Natural killer cell treated with Interleukin-12 subunit alpha and Interleukin-12 subunit beta and Interleukin-15 and Interleukin-18, amount 100 ng/mL, for 72 hours (primary cell): ENCODE measurements around the gene STX7. TPM values are rescaled to one million over a fixed set of nuclear protein-coding genes. Genes with fewer than 3 reads are reported as not detected.
"Not testable (repeated sequence)": the region's sequence is repeated elsewhere in the genome, so short reads cannot be mapped to it uniquely, and the experiment has no call there.

ENCODE experiments used
- ATAC-seq, 2 donors: fragments of 150-1000 bp; cut with Tn5 transposase in 1 of 2; sonication (Bioruptor Pico), chemical (Tn5 transposase) in 1 of 2; 2 replicates each; pipeline ENCODE4 v1.10.0; 2021
- DNase-seq: peaks from one replicate; pipeline ENCODE4 v3.0.0; 2022; ENCODE audit warnings: low spot score
- H3K27ac Mint-ChIP-seq, 2 donors: 1 replicate in 1 of 2; 2 replicates in 1 of 2; pipeline ENCODE4 v1.8.0; 2022; ENCODE audit warnings: mixed read lengths in 2 of 2, mild to moderate bottlenecking in 1 of 2, moderate library complexity in 1 of 2
- H3K27me3 Mint-ChIP-seq, 2 donors: 1 replicate in 1 of 2; 2 replicates in 1 of 2; pipeline ENCODE4 v1.8.0; 2022; ENCODE audit warnings: mixed read lengths in 2 of 2
- H3K36me3 Mint-ChIP-seq: one replicate; pipeline ENCODE4 v1.8.0; 2022; ENCODE audit warnings: mixed read lengths
- H3K4me1 Mint-ChIP-seq, 2 donors: 1 replicate in 1 of 2; 2 replicates in 1 of 2; pipeline ENCODE4 v1.8.0; 2022; ENCODE audit warnings: low read depth in 2 of 2, mixed read lengths in 2 of 2, mild to moderate bottlenecking in 1 of 2
- H3K4me3 Mint-ChIP-seq: one replicate; pipeline ENCODE4 v1.8.0; 2022; ENCODE audit warnings: mixed read lengths
- H3K9me3 Mint-ChIP-seq: 2 replicates; pipeline ENCODE4 v1.8.0; 2022; ENCODE audit warnings: mixed read lengths
- total RNA-seq, 2 donors: library from RNA; stranded (reverse); gene quantifications; one replicate each; pipeline ENCODE4 v1.2.3, GENCODE V29; 2022

Gene STX7
- 10 to 100 TPM; 23.8 to 36.2 TPM for total RNA-seq

- peak within 1 kb of the TSS; percentile 93 for H3K4me3 Mint-ChIP-seq
- peak within 1 kb of the TSS; percentile 65 to 85 for H3K27ac Mint-ChIP-seq
- DNase-seq (peak; percentile 91), ATAC-seq (peak; percentile 97 to 98)
- H3K27me3 Mint-ChIP-seq = peaks cover 8 to 16% of the 10 kb centered on the region in 2 donors
- no peaks in the 10 kb centered on the region for H3K9me3 Mint-ChIP-seq
- peaks cover 27 to 30% of the 10 kb centered on the region in 2 donors for H3K4me1 Mint-ChIP-seq
- H3K36me3 Mint-ChIP-seq = no peaks in the 10 kb centered on the region
These were observed at the start of gene STX7 for GRCh38 chr6:132512638-132513632. TSS of gene STX7 (minus strand) at chr6:132513116. CDS start at chr6:132503530, 9,586 bp downstream.

GRCh38 chr6:132560087-132560486 lies 47.2 kb upstream of the STX7 start:
- H3K27ac Mint-ChIP-seq, H3K36me3 Mint-ChIP-seq, DNase-seq, H3K9me3 Mint-ChIP-seq, H3K4me3 Mint-ChIP-seq, ATAC-seq, H3K4me1 Mint-ChIP-seq: not testable (repeated sequence)
- H3K27me3 Mint-ChIP-seq = peaks cover 22 to 38% of the 10 kb centered on the region in 2 donors

GRCh38 chr6:132552372-132552771 lies 39.5 kb upstream of the STX7 start, which contains the start of gene TAAR8:
TSS of gene TAAR8 (plus strand) at chr6:132552672. CDS start at chr6:132552693, 21 bp downstream.
- Mint-ChIP-seq H3K27me3 (peaks cover 23 to 24% of the 10 kb centered on the region in 2 donors), H3K4me1 (no peaks in the 10 kb centered on the region), H3K4me3 (no peak within 1 kb of the TSS), H3K27ac (no peak within 1 kb of the TSS), H3K9me3 (no peaks in the 10 kb centered on the region), H3K36me3 (no peaks in the 10 kb centered on the region)
- ATAC-seq (no peak), DNase-seq (no peak)

- Mint-ChIP-seq H3K4me1 (no peaks in the 10 kb centered on the region), H3K9me3 (no peaks in the 10 kb centered on the region), H3K27ac (no peak overlapping the region), H3K36me3 (no peaks in the 10 kb centered on the region), H3K4me3 (no peak overlapping the region), H3K27me3 (peaks cover 16 to 19% of the 10 kb centered on the region in 2 donors)
- DNase-seq (no peak), ATAC-seq (peak in 1 of 2 donors; percentile 61)
These were observed 38.3 kb upstream of the STX7 start for GRCh38 chr6:132551214-132551613.

GRCh38 chr6:132548746-132549463 lies 36.0 kb upstream of the STX7 start:
- no peaks in the 10 kb centered on the region for H3K9me3 Mint-ChIP-seq
- H3K4me1 Mint-ChIP-seq = no peaks in the 10 kb centered on the region
- no peak for DNase-seq
- H3K27ac Mint-ChIP-seq = no peak overlapping the region
- H3K4me3 Mint-ChIP-seq = no peak overlapping the region
- H3K36me3 Mint-ChIP-seq = no peaks in the 10 kb centered on the region
- ATAC-seq = no peak
- peaks cover 16 to 17% of the 10 kb centered on the region in 2 donors for H3K27me3 Mint-ChIP-seq

GRCh38 chr6:132544826-132545225 lies 31.9 kb upstream of the STX7 start:
- DNase-seq = no peak
- H3K36me3 Mint-ChIP-seq = no peaks in the 10 kb centered on the region
- peaks cover 16 to 19% of the 10 kb centered on the region in 2 donors for H3K27me3 Mint-ChIP-seq
- no peaks in the 10 kb centered on the region for H3K4me1 Mint-ChIP-seq
- H3K4me3 Mint-ChIP-seq = no peak overlapping the region
- H3K27ac Mint-ChIP-seq = no peak overlapping the region
- ATAC-seq = no peak
- H3K9me3 Mint-ChIP-seq = no peaks in the 10 kb centered on the region

GRCh38 chr6:132537977-132538376 lies 25.1 kb upstream of the STX7 start, which contains the start of gene TAAR9:
TSS of gene TAAR9 (plus strand) at chr6:132538277. CDS start at chr6:132538290, 13 bp downstream.
- Mint-ChIP-seq H3K4me1 (no peaks in the 10 kb centered on the region), H3K9me3 (no peaks in the 10 kb centered on the region), H3K27me3 (peaks cover 23 to 32% of the 10 kb centered on the region in 2 donors), H3K4me3 (no peak within 1 kb of the TSS), H3K27ac (no peak within 1 kb of the TSS), H3K36me3 (peaks cover 4% of the 10 kb centered on the region)
- ATAC-seq = no peak
- DNase-seq = no peak

- H3K36me3 Mint-ChIP-seq = peaks cover 4% of the 10 kb centered on the region
- no peak overlapping the region for H3K4me3 Mint-ChIP-seq
- DNase-seq = no peak
- H3K27ac Mint-ChIP-seq = no peak overlapping the region
- H3K27me3 Mint-ChIP-seq = peaks cover 23 to 32% of the 10 kb centered on the region in 2 donors
- ATAC-seq = no peak
- no peaks in the 10 kb centered on the region for H3K9me3 Mint-ChIP-seq
- H3K4me1 Mint-ChIP-seq = no peaks in the 10 kb centered on the region
These were observed 24.2 kb upstream of the STX7 start for GRCh38 chr6:132537145-132537544.

- not testable (repeated sequence) for H3K4me1 Mint-ChIP-seq, H3K4me3 Mint-ChIP-seq, DNase-seq, H3K27ac Mint-ChIP-seq, H3K9me3 Mint-ChIP-seq, H3K36me3 Mint-ChIP-seq, ATAC-seq
- H3K27me3 Mint-ChIP-seq = peaks cover 14 to 22% of the 10 kb centered on the region in 2 donors
These were observed 21.6 kb upstream of the STX7 start for GRCh38 chr6:132534546-132534945.

- Mint-ChIP-seq H3K4me3 (no peak overlapping the region), H3K36me3 (peaks cover 2% of the 10 kb centered on the region), H3K27me3 (peaks cover 2 to 14% of the 10 kb centered on the region in 2 donors), H3K4me1 (no peaks in the 10 kb centered on the region), H3K9me3 (no peaks in the 10 kb centered on the region), H3K27ac (no peak overlapping the region)
- ATAC-seq (peak; percentile 71), DNase-seq (peak; percentile 81)
These were observed 17.5 kb upstream of the STX7 start for GRCh38 chr6:132530293-132530974.

- no peak overlapping the region for H3K4me3 Mint-ChIP-seq
- peaks cover 18 to 39% of the 10 kb centered on the region in 2 donors for H3K27me3 Mint-ChIP-seq
- DNase-seq (no peak), ATAC-seq (no peak)
- H3K9me3 Mint-ChIP-seq = no peaks in the 10 kb centered on the region
- H3K36me3 Mint-ChIP-seq = no peaks in the 10 kb centered on the region
- H3K27ac Mint-ChIP-seq = no peak overlapping the region
- H3K4me1 Mint-ChIP-seq = no peaks in the 10 kb centered on the region
These were observed 14.9 kb upstream of the STX7 start for GRCh38 chr6:132527791-132528190.

- ATAC-seq = no peak
- no peak for DNase-seq
- no peak overlapping the region for H3K4me3 Mint-ChIP-seq
- H3K27ac Mint-ChIP-seq = no peak overlapping the region
- H3K4me1 Mint-ChIP-seq = no peaks in the 10 kb centered on the region
- peaks cover 22 to 51% of the 10 kb centered on the region in 2 donors for H3K27me3 Mint-ChIP-seq
- no peaks in the 10 kb centered on the region for H3K9me3 Mint-ChIP-seq
- no peaks in the 10 kb centered on the region for H3K36me3 Mint-ChIP-seq
These were observed 13.5 kb upstream of the STX7 start for GRCh38 chr6:132526461-132526860.

- Mint-ChIP-seq H3K4me3 (no peak overlapping the region), H3K9me3 (no peaks in the 10 kb centered on the region), H3K4me1 (no peaks in the 10 kb centered on the region), H3K27ac (no peak overlapping the region), H3K27me3 (peaks cover 23 to 53% of the 10 kb centered on the region in 2 donors), H3K36me3 (no peaks in the 10 kb centered on the region)
- no peak for ATAC-seq
- no peak for DNase-seq
These were observed 12.9 kb upstream of the STX7 start for GRCh38 chr6:132525866-132526265.
